Measurements from ENCODE around the gene SNAPC3. TPM values are rescaled to one million over a fixed set of nuclear protein-coding genes. Genes with fewer than 3 reads are reported as not detected.

The SNAPC3 gene
- polyA plus RNA-seq, 3 donors from 2014 or later = 9.9 to 17.0 (median 11.3) TPM

DNA sequence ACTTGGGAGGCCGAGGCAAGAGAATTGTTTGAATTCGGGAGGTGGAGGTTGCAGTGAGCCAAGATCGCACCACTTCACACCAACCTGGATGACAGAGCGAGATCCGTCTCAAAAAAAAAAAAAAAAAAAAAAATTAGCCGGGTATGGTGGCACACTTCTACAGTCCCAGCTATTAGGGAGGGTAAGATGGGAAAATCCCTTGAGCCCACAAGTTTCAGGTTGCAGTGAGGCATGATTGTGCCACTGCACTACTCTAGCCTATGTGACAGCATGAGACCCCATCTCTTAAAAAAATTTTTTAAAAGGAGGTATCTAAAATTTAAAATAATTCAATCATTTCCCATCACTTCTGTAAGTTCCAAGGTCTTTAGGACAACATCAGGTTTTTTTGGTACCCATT, 62.1 kb downstream of the SNAPC3 start:
- H3K4me3 Mint-ChIP-seq = no peak overlapping the region
- peaks cover 0 to 2% (median 0%) of the 10 kb centered on the region in 3 donors for H3K27me3 Mint-ChIP-seq (ENCODE audit: low read depth in 3 of 3)
- peaks cover 7 to 17% (median 14%) of the 10 kb centered on the region in 3 donors for H3K36me3 Mint-ChIP-seq
- no peak overlapping the region for H3K27ac Mint-ChIP-seq
- no peaks in the 10 kb centered on the region for H3K9me3 Mint-ChIP-seq
- no peak for DNase-seq
- peaks cover 3 to 25% of the 10 kb centered on the region in 2 donors for H3K4me1 Mint-ChIP-seq

DNA sequence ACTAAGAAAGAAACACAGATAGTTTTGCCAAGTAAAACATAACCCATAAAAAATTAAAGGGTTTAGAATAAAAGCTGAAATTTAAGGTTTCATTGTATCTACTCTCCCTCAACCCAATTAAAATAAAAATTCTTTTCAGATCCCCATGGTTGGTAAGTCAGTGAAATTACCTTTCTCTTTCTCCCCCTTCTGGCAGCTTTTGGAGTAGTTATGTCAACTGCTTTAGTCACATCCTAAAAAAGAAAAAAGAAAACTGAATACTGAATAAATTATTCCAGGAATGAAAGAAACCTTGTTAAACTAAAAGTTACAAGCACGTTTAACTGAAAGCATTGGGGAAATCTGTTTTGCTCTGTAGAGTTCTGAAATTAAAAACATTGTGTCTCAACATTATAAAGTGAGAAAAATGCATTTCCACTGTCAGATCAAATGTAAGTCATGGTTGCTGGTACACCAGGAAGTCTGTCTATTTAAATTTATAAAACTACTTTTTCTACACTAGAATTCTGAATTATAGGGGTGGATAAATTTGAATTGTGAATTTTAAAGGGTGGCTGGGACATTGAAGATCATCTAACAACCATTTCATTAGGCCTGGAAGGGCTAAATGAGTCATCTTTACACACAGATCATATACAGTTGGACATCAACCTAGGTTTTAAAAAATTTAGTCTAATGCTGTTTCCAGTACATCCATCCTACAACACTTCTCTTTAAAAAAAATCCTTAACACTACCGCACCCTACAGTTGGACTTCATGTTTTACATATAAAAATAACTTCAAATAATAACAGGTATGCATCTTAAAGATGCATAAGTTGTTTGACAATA, 63.4 kb downstream of the SNAPC3 start:
- H3K9me3 Mint-ChIP-seq = no peaks in the 10 kb centered on the region
- peak overlapping the region in 3 of 6 donors; percentile 1 to 66 (median 5) for H3K27ac Mint-ChIP-seq
- peaks cover 0 to 2% (median 0%) of the 10 kb centered on the region in 3 donors for H3K27me3 Mint-ChIP-seq (ENCODE audit: low read depth in 3 of 3)
- H3K36me3 Mint-ChIP-seq = peaks cover 7 to 17% (median 11%) of the 10 kb centered on the region in 3 donors
- peak in 2 of 3 donors; percentile 15 to 20 for DNase-seq
- no peak overlapping the region for H3K4me3 Mint-ChIP-seq
- H3K4me1 Mint-ChIP-seq = peaks cover 3 to 26% of the 10 kb centered on the region in 2 donors

DNA sequence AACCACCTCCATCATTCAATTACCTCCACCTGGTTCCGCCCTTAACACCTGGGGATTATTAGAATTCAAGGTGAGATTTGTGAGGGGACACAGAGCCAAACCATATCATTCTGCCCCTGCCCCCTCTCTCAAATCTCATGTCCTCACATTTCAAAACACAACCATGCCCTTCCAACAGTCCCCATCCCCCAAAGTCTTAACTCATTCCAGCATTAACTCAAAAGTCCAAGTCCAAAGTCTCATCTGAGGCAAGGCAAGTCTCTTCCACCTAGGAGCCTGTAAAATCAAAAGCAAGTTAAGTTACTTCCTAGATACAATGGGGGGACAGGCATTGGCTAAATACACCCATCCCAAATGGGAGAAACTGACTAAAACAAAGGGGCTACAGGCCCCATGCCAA, 69.3 kb downstream of the SNAPC3 start:
- peak overlapping the region in 1 of 5 donors; percentile 46 for H3K4me3 Mint-ChIP-seq
- no peaks in the 10 kb centered on the region for H3K9me3 Mint-ChIP-seq
- DNase-seq = no peak
- no peaks in the 10 kb centered on the region for H3K27me3 Mint-ChIP-seq (ENCODE audit: low read depth in 3 of 3)
- peaks cover 5 to 18% (median 10%) of the 10 kb centered on the region in 3 donors for H3K36me3 Mint-ChIP-seq
- peaks cover 10 to 37% of the 10 kb centered on the region in 2 donors for H3K4me1 Mint-ChIP-seq
- peak overlapping the region in 1 of 6 donors; percentile 53 for H3K27ac Mint-ChIP-seq

DNA sequence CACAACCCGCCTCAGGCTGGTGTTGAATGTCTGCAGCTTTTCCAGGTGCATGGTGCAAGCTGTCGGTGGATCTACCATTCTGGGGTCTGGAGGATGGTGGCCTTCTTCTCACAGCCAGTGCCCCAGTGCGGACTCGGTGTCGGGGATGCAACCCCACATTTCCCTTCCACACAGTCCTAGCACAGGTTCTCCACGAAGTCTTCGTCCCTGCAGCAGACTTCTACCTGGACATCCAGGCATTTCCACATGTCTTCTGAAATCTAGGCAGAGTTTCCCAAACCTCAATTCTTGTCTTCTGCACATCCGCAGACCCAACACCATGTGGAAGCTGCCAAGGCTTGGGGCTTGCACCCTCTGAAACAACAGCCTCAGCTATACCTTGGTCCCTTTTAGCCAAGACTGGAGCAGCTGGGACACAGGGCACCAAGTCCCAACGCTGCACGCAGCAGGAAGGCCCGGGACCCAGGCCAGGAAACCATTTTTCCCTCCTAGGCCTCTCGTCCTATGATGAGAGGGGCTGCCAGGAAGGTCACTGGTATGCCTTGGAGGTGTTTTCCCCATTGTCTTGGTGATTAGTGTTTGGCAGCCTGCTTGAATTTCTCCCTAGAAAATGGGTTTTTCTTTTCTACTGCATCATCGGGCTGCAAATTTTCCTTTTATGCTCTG, 69.9 kb downstream of the SNAPC3 start:
- Mint-ChIP-seq H3K4me1 (peaks cover 10 to 37% of the 10 kb centered on the region in 2 donors), H3K9me3 (no peaks in the 10 kb centered on the region), H3K36me3 (peaks cover 2 to 17% (median 10%) of the 10 kb centered on the region in 3 donors), H3K27me3 (ENCODE audit: low read depth in 3 of 3) (no peaks in the 10 kb centered on the region), H3K27ac (peak overlapping the region in 2 of 6 donors; percentile 43 to 48), H3K4me3 (no peak overlapping the region)
- DNase-seq = no peak

DNA sequence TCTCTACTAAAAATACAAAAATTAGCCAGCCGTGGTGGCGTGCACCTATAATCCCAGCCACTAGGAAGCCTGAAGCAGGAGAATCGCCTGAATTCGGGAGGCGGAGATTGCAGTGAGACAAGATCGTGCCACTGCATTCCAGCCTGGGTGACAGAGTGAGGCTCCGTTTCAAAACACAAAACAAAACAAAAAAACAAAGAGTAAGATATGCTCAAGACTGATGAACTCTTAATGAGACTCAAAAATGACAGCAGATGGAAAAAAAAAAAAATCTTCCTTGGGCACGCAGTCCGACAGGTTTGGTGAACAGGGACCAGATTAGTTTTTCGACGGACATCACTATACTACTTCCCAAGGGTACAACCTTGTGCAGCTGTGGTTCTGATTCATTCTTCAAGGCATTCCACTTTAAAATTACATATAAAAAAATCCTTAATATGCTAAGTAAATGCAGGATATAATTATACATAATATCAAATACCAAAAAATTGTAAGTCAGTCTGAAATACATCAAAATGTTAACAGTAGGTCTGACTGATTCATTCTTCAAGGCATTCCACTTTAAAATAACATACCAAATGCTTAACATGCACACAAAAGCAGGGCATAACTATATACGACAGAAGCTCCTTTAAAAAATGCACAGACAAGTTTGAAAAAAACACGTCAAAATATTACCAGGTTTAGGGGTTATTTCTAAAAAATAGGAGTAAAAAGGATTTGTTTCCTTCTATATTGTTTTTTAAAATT, 75.7 kb downstream of the SNAPC3 start:
- Mint-ChIP-seq H3K4me3 (no peak overlapping the region), H3K27ac (peak overlapping the region in 1 of 6 donors; percentile 45), H3K27me3 (ENCODE audit: low read depth in 3 of 3) (no peaks in the 10 kb centered on the region), H3K9me3 (no peaks in the 10 kb centered on the region), H3K36me3 (peaks cover 5 to 16% (median 7%) of the 10 kb centered on the region in 3 donors), H3K4me1 (peaks cover 25 to 58% of the 10 kb centered on the region in 2 donors)
- DNase-seq = no peak

DNA sequence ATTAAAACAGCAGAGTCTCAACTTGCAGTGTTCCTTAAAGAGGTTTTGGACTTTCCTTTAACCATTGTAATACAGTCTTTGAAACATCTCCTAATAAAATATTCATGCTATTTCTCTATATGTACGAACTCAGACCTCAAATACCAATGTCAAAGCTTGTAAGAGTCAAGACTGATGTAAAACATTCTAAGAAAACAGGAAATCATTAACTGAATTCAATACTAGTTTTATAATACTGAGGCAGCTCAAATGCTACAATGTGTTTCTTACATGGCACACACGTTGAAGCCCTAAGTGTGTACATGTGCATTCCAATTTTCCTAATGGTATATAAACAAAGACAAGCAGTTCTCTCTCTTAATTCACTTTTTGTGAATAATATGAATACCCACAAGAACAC, 76.5 kb downstream of the SNAPC3 start:
- H3K9me3 Mint-ChIP-seq = no peaks in the 10 kb centered on the region
- no peaks in the 10 kb centered on the region for H3K27me3 Mint-ChIP-seq (ENCODE audit: low read depth in 3 of 3)
- DNase-seq = no peak
- peak overlapping the region in 4 of 6 donors; percentile 5 to 50 (median 20) for H3K27ac Mint-ChIP-seq
- H3K4me3 Mint-ChIP-seq = no peak overlapping the region
- H3K36me3 Mint-ChIP-seq = peaks cover 5 to 15% (median 7%) of the 10 kb centered on the region in 3 donors
- peaks cover 26 to 54% of the 10 kb centered on the region in 2 donors for H3K4me1 Mint-ChIP-seq

DNA sequence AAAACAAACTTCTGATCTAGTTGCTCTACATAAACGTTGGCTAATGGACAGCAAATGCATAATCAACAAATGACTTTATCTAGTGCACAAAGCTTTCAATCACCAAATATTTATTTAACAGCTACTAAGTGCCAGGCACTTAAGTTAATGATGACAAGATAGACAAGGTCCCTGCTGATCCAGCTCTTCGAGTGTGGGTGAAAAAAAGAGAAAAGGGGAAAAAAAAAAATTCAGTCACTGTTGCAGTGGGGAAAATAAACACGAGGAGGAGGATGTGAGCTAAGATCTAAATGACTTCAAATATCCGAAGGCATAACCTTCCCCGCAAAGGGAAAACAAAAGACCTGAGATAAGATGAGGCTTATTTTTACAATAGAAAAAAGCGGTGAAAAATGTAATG, 78.5 kb downstream of the SNAPC3 start:
- Mint-ChIP-seq H3K27ac (no peak overlapping the region), H3K4me3 (no peak overlapping the region), H3K4me1 (peaks cover 24 to 53% of the 10 kb centered on the region in 2 donors), H3K27me3 (ENCODE audit: low read depth in 3 of 3) (no peaks in the 10 kb centered on the region), H3K36me3 (peaks cover 5 to 20% (median 11%) of the 10 kb centered on the region in 3 donors), H3K9me3 (no peaks in the 10 kb centered on the region)
- DNase-seq = no peak

DNA sequence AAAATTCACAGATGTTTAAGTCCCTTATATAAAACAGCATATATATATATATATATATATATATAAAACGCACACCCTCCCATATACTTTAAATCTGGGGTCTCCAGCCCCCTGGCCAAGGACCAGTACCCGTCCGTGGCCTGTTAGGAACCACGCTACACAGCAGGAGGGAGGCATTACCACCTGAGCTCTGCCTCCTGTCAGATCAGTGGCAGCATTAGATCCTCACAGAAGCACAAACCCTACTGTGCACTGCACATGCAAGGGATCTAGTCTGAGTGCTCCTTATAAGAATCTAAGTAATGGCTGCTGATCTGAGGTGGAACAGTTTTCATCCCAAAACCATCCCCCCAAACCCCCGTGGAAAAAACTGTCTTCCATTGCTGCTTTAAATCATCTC, 79.1 kb downstream of the SNAPC3 start:
- Mint-ChIP-seq H3K4me1 (peaks cover 27 to 60% of the 10 kb centered on the region in 2 donors), H3K9me3 (no peaks in the 10 kb centered on the region), H3K36me3 (peaks cover 5 to 22% (median 17%) of the 10 kb centered on the region in 3 donors), H3K27me3 (ENCODE audit: low read depth in 3 of 3) (no peaks in the 10 kb centered on the region), H3K4me3 (no peak overlapping the region), H3K27ac (no peak overlapping the region)
- no peak for DNase-seq

DNA sequence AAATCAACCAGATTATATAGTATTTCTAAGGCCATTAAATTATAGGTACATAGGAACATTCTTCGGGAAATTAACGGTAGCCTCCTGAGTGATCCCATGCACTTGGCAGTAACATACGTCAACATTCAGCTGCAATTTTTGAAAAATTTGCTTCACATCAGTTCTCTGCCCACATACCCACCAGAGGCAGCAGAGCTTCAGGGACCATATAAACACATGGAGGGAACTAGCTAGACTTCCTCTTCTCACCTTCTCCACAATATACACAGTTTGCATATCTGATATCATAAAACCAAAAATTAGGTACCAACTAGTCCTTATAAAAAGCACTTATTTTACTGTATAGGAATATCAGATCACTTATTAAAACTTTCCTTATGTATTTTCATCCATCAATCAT, 83.2 kb downstream of the SNAPC3 start:
- Mint-ChIP-seq H3K27me3 (ENCODE audit: low read depth in 3 of 3) (peaks cover 6 to 13% (median 11%) of the 10 kb centered on the region in 3 donors), H3K4me3 (no peak overlapping the region), H3K9me3 (peaks cover 0 to 1% (median 0%) of the 10 kb centered on the region in 6 donors), H3K4me1 (peaks cover 33 to 64% of the 10 kb centered on the region in 2 donors), H3K36me3 (peaks cover 5 to 24% (median 19%) of the 10 kb centered on the region in 3 donors), H3K27ac (no peak overlapping the region)
- DNase-seq = no peak

DNA sequence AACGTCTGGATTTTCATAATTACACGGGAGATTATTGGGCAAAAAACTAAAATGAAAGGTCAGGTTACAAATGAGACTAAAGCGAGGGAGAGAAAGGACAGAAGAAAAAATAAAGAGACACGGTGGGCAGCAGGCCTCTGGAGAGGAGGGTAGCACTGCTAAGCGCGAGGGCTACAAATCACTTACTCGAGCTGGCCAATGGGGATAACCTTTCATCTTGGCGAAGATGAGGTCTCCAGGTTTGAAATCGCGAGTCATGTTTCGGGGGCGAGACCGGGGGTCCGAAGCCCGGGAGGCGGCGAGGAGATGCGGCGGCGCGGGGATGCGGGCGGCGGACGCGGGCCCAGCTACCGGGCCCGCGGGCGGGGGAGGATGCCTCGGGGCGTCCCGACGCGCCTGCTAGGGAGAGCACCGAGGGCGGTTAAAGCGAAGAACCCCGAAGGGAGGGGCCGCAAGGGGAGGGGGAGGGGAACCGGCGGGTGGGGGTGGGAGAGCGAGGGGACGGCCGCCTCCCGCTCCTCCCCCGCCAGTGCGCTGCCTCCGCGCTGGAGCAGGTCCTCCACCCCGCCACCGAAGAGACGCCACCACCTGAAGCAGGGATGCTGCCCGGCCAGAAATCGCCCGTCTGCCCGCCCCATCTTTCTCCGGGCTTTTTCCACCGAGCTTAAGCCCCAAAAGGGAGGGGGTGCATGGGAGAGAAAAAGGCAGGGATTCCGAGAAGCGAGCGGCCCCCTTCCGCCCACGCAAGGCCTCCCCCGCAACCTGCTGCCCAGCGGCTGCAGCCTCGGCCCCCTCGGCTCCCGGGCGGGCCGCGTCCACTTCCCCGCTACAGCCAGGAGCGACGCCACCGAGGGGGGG, 87.5 kb downstream of the SNAPC3 start:
- Mint-ChIP-seq H3K4me1 (peaks cover 30 to 51% of the 10 kb centered on the region in 2 donors), H3K4me3 (peak overlapping the region; percentile 92 to 98 (median 95)), H3K27me3 (ENCODE audit: low read depth in 3 of 3) (peaks cover 11 to 17% (median 17%) of the 10 kb centered on the region in 3 donors), H3K9me3 (peaks cover 0 to 1% (median 0%) of the 10 kb centered on the region in 6 donors), H3K27ac (peak overlapping the region; percentile 93 to 99 (median 95)), H3K36me3 (peaks cover 0 to 17% (median 7%) of the 10 kb centered on the region in 3 donors)
- DNase-seq = peak in 1 of 3 donors; percentile 47

DNA sequence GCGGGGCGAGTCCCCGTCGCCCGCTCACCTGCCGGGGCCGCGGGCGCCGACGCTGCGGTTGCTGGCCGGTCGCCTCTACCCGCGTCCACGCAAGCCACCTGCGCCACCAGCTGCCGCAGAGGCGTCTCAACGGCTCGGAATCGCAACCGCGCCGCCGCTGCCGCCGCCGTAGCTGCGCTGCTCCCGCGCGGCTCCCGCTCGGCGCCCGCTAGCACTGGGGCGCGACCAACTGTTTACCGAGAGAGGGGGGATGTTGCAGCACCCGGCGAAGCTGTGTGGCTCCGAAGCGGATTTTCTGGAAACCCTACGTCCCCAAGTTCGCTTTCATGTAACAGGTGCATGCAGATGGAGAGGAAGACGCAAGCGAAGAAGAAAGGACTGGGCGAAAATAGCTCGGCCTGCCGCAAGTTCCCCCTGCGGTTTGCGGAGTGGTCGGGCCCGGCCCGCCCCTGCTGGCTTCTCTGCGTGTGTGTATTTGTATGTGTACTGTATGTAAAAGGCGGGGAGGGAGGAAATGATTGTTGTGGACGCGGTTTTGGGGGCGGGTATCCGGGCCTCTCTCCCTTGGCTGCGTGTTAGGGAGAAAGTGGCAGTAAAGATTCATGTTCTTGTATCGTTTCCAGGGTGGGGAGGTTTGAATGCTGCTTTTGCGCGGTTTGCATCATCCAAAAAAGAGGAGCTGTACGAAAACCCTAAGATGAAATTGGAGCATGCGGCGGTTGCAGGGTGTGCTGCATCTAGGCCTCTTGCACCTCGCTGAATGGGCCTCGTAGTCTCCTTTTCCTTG, 88.3 kb downstream of the SNAPC3 start, which contains the start of gene PSIP1:
Gene PSIP1 (minus strand): TSS at position 182 of the 787 bp plus-strand sequence. CDS start 782 bp downstream, outside the sequence.
- Mint-ChIP-seq H3K27me3 (ENCODE audit: low read depth in 3 of 3) (peaks cover 11 to 17% (median 17%) of the 10 kb centered on the region in 3 donors), H3K27ac (peak within 1 kb of the TSS; percentile 95 to 99 (median 99)), H3K36me3 (peaks cover 0 to 15% (median 4%) of the 10 kb centered on the region in 3 donors), H3K4me1 (peaks cover 30 to 46% of the 10 kb centered on the region in 2 donors), H3K9me3 (peaks cover 0 to 1% (median 0%) of the 10 kb centered on the region in 6 donors), H3K4me3 (peak within 1 kb of the TSS; percentile 92 to 98 (median 95))
- peak; percentile 91 to 93 (median 93) for DNase-seq

Data from immature natural killer cell (primary cell).